Islet of Langerhans (tissue), 1 donor: Measurements from ENCODE around the gene C2orf42.
A peak's percentile ranks its signal among the peaks of the same experiment; 100 is the strongest.
"Not testable (repeated sequence)": the region's sequence is repeated elsewhere in the genome, so short reads cannot be mapped to it uniquely, and the experiment has no call there.

Experiments
- FAIRE-seq: peaks from one replicate; lab custom pipeline; 2011; peaks lifted over from hg19 to GRCh38; lab: Jason Lieb, UNC

Gene C2orf42

GRCh38 chr2:70169654-70170245 is 21.1 kb downstream of the C2orf42 start:
- FAIRE-seq = not testable (repeated sequence)

GRCh38 chr2:70161069-70161534 is 29.7 kb downstream of the C2orf42 start:
- no peak for FAIRE-seq

GRCh38 chr2:70160545-70160944 is 30.3 kb downstream of the C2orf42 start:
- FAIRE-seq = no peak

- FAIRE-seq = not testable (repeated sequence)
Observed at GRCh38 chr2:70149130-70149686, 41.6 kb downstream of the C2orf42 start.

- not testable (repeated sequence) for FAIRE-seq
Observed at GRCh38 chr2:70148211-70148760, 42.5 kb downstream of the C2orf42 start.

- no peak for FAIRE-seq
Observed at GRCh38 chr2:70145851-70146739, 44.7 kb downstream of the C2orf42 start.

GRCh38 chr2:70145144-70145490 is 45.7 kb downstream of the C2orf42 start:
- FAIRE-seq = no peak

- no peak for FAIRE-seq
Observed at GRCh38 chr2:70144443-70145143, 46.2 kb downstream of the C2orf42 start.

- FAIRE-seq = no peak
Observed at GRCh38 chr2:70143314-70144150, 47.3 kb downstream of the C2orf42 start.

- no peak for FAIRE-seq
Observed at GRCh38 chr2:70142590-70143313, 48.1 kb downstream of the C2orf42 start.

- FAIRE-seq = no peak
Observed at GRCh38 chr2:70141902-70142589, 48.8 kb downstream of the C2orf42 start.

GRCh38 chr2:70141212-70141901 is 49.5 kb downstream of the C2orf42 start:
- FAIRE-seq = no peak

GRCh38 chr2:70140791-70141211 is 50.0 kb downstream of the C2orf42 start:
- FAIRE-seq = no peak

GRCh38 chr2:70134323-70134983 is 56.4 kb downstream of the C2orf42 start:
- not testable (repeated sequence) for FAIRE-seq

- no peak for FAIRE-seq
Observed at GRCh38 chr2:70133491-70134322, 57.1 kb downstream of the C2orf42 start.

- peak; percentile 17 for FAIRE-seq
Observed at GRCh38 chr2:70133127-70133452, 57.7 kb downstream of the C2orf42 start.

- peak; percentile 62 for FAIRE-seq
Observed at GRCh38 chr2:70132244-70133126, 58.3 kb downstream of the C2orf42 start.
